SU-DHL-6 (cell line): Measurements from ENCODE around the gene PRR14.

Experiments used
- H2AFZ ChIP-seq: fragments of 200-600 bp; sonication (generic); 2 replicates; pipeline ENCODE4 v1.6.1; 2014; ENCODE audit warnings: low read depth, mild to moderate bottlenecking, moderate library complexity, mixed read lengths, antibody characterized with exemption, low read length; ENCODE audit not compliant: severe bottlenecking
- H3F3A ChIP-seq: fragments of 200-600 bp; shearing (Covaris generic); 2 replicates; pipeline ENCODE4 v1.6.0; 2016; ENCODE audit warnings: antibody characterized with exemption, mild to moderate bottlenecking; ENCODE audit not compliant: insufficient read depth
- H3K27ac ChIP-seq: fragments of 200-600 bp; sonication (generic); 2 replicates; pipeline ENCODE4 v1.5.1; 2016; ENCODE audit warnings: low read depth, mild to moderate bottlenecking, low read length, moderate library complexity, mixed read lengths
- H3K27me3 ChIP-seq: fragments of 200-600 bp; sonication (generic), shearing (Covaris generic); 2 replicates; pipeline ENCODE4 v1.6.0; 2014; ENCODE audit warnings: mild to moderate bottlenecking, low read length
- H3K36me3 ChIP-seq: fragments of 200-600 bp; sonication (generic); 2 replicates; pipeline ENCODE4 v1.6.1; 2014; ENCODE audit warnings: mild to moderate bottlenecking, low read length, mixed read lengths
- H3K4me2 ChIP-seq: fragments of 300-600, 200-600 bp; shearing (Covaris generic), sonication (generic); 2 replicates; pipeline ENCODE4 v1.6.0; 2014; ENCODE audit warnings: low read length, low read depth, mild to moderate bottlenecking; ENCODE audit not compliant: poor library complexity, severe bottlenecking
- H3K4me3 ChIP-seq: fragments of 200-600 bp; sonication (generic); 2 replicates; pipeline ENCODE4 v1.5.1; 2014; ENCODE audit warnings: antibody characterized with exemption, low read length, mild to moderate bottlenecking, mixed read lengths; ENCODE audit not compliant: insufficient read depth, poor library complexity, severe bottlenecking
- H3K79me2 ChIP-seq: fragments of 200-600 bp; sonication (generic); 2 replicates; pipeline ENCODE4 v1.6.1; 2014; ENCODE audit warnings: mild to moderate bottlenecking, low read length, moderate library complexity; ENCODE audit not compliant: insufficient read depth
- H3K9ac ChIP-seq: fragments of 200-600 bp; sonication (generic); 2 replicates; pipeline ENCODE4 v1.7.0; 2014; ENCODE audit warnings: mild to moderate bottlenecking, low read length
- H3K9me2 ChIP-seq: fragments of 200-600 bp; sonication (generic); replicated peaks from 2 replicates; pipeline ENCODE4 v1.6.1; 2014; ENCODE audit warnings: low read length; ENCODE audit not compliant: insufficient read depth
- H3K9me3 ChIP-seq: fragments of 200-600 bp; sonication (generic); 2 replicates; pipeline ENCODE4 v1.6.1; 2014; ENCODE audit warnings: low read length, mixed read lengths; ENCODE audit not compliant: insufficient read depth
- H4K20me1 ChIP-seq: fragments of 200-600 bp; sonication (generic); 2 replicates; pipeline ENCODE4 v1.6.1; 2014; ENCODE audit warnings: low read depth, mild to moderate bottlenecking, antibody characterized with exemption, low read length, moderate library complexity, mixed read lengths
- CTCF ChIP-seq: fragments of 200-600 bp; sonication (generic); IDR thresholded peaks from one replicate; pipeline ENCODE4 v1.5.1; 2017; ENCODE audit warnings: antibody characterized with exemption, mild to moderate bottlenecking, low read length, moderate library complexity; ENCODE audit not compliant: insufficient read depth, poor library complexity, severe bottlenecking
- EZH2phosphoT487 ChIP-seq: fragments of 200-600 bp; sonication (generic), shearing (Covaris generic); conservative IDR thresholded peaks from 2 replicates; pipeline ENCODE4 v1.6.1; 2018; ENCODE audit warnings: mild to moderate bottlenecking, antibody characterized with exemption, low read length, moderate library complexity, mixed read lengths

PRR14 gene

GRCh38 chr16:30650369-30651123 lies at the start of gene PRR14:
PRR14 (plus strand) TSS chr16:30650960; CDS start chr16:30651646, 686 bp downstream.
- peak within 1 kb of the TSS; percentile 83 for H3K27ac ChIP-seq
- peak within 1 kb of the TSS; percentile 96 for H3K9ac ChIP-seq
- peak within 1 kb of the TSS; percentile 55 for H2AFZ ChIP-seq

GRCh38 chr16:30601966-30602365 lies 48.8 kb upstream of the PRR14 start:
- no peaks in the 10 kb centered on the region for H3K9me2 ChIP-seq
- no peaks in the 10 kb centered on the region for H3K36me3 ChIP-seq
- no peak overlapping the region for H3K9ac ChIP-seq
- H4K20me1 ChIP-seq = no peaks in the 10 kb centered on the region
- H2AFZ ChIP-seq = no peak overlapping the region
- H3F3A ChIP-seq = peaks cover 5% of the 10 kb centered on the region; the same call in 1 of the 2 replicates
- H3K79me2 ChIP-seq = no peaks in the 10 kb centered on the region; the same call in 1 of the 2 replicates
- no peak overlapping the region for H3K4me3 ChIP-seq
- TF ChIP-seq CTCF (no peak), EZH2phosphoT487 (no peak)
- no peaks in the 10 kb centered on the region for H3K27me3 ChIP-seq
- no peak overlapping the region for H3K27ac ChIP-seq
- H3K4me2 ChIP-seq = no peak overlapping the region
- no peaks in the 10 kb centered on the region for H3K9me3 ChIP-seq

More at GRCh38 chr16:30650369-30651123, at the start of gene PRR14:
- Histone ChIP-seq H3K4me3 (peak within 1 kb of the TSS; percentile 94), H3K9me2 (no peaks in the 10 kb centered on the region), H3K9me3 (no peaks in the 10 kb centered on the region), H3K27me3 (no peaks in the 10 kb centered on the region), H3K79me2 (0 out of 2 replicates have a peak, but pooled peaks cover 4% of the 10 kb centered on the region), H3K36me3 (no peaks in the 10 kb centered on the region), H3K4me2 (peak within 1 kb of the TSS; percentile 79), H4K20me1 (no peaks in the 10 kb centered on the region), H3F3A (peaks cover 11% of the 10 kb centered on the region; the same call in 1 of the 2 replicates)
- TF ChIP-seq CTCF (no peak), EZH2phosphoT487 (no peak)

GRCh38 chr16:30602616-30603277 lies 48.0 kb upstream of the PRR14 start:
- Histone ChIP-seq H3F3A (peaks cover 5% of the 10 kb centered on the region; the same call in 1 of the 2 replicates), H3K9me3 (no peaks in the 10 kb centered on the region), H3K9ac (no peak overlapping the region), H3K36me3 (no peaks in the 10 kb centered on the region), H3K4me2 (no peak overlapping the region), H3K4me3 (no peak overlapping the region), H2AFZ (no peak overlapping the region), H3K79me2 (no peaks in the 10 kb centered on the region; the same call in 1 of the 2 replicates), H3K27me3 (no peaks in the 10 kb centered on the region), H4K20me1 (no peaks in the 10 kb centered on the region), H3K27ac (no peak overlapping the region), H3K9me2 (no peaks in the 10 kb centered on the region)
- no peak for TF ChIP-seq EZH2phosphoT487
- no peak for TF ChIP-seq CTCF
